HG03139 (cell line): Measurements from ENCODE around the gene RNF217.
"Not testable (repeated sequence)": the region's sequence is repeated elsewhere in the genome, so short reads cannot be mapped to it uniquely, and the experiment has no call there.

Experiments
- ATAC-seq: cut with Tn5 transposase; IDR thresholded peaks from one replicate; pipeline ENCODE4 v1.9.1; 2021; ENCODE audit not compliant: unreplicated experiment

Gene RNF217

GRCh38 chr6:125123051-125123450 lies 160.8 kb downstream of the RNF217 start:
- no peak for ATAC-seq

DNA sequence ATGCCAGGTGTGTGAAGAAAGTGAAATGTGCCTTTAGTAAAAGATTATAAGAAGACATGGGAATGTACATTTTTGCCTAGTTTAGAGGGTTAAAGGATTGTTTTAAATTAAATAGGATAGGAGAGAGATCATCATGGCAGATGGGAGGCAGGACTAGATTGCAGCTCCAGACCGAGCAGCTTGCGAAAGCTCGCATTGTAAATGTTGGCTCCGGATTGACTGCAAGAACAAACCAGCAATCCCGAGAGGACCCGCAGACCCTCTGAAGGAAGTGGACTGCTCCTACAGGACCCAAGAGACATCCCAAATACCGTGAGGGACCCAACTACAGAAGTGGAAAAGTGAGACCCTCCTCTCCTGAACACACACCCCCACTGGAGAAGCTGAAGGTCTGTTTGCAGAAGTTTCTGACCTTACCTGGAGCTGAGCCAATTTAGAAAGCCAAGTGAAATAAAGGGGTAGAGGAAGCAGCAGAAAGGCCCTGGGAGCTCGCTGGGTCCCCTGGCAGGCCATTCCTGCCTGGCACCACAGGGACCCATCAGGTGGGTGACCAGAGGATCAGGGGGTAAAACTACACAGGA lies 161.3 kb downstream of the RNF217 start:
- ATAC-seq, result no peak

DNA sequence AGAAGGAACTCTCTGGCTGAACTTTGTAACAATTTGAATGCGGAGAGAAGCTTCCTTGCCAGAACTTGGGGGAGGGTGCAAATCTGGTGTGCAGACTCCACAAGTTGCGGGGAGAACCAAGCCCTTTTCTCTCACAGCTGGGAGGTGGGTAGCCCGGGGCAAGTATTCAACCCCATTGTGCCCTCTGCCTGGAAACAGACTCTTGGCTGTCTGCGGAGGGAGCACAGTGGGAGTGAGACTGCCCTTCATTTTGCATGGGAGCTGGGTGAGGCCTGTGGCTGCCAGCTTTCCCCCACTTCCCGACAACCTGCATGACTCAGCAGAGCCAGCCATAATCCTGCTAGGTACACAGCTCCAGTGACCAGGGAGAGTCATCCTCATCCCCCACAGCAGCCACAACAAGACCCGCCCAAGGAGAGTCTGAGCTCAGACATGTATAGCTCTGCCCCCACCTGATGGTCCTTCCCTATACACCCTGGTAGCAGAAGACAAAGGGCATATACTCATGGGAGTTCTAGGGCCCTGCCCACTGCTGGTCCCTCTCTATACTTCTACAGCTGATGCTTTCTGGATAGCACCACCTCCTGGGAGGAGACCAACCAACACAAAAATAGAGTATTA lies 161.9 kb downstream of the RNF217 start:
- no peak for ATAC-seq

GRCh38 chr6:125125856-125126255 lies 163.6 kb downstream of the RNF217 start:
- ATAC-seq, result not testable (repeated sequence)

GRCh38 chr6:125129354-125129753 lies 167.1 kb downstream of the RNF217 start:
- ATAC-seq, result no peak

DNA sequence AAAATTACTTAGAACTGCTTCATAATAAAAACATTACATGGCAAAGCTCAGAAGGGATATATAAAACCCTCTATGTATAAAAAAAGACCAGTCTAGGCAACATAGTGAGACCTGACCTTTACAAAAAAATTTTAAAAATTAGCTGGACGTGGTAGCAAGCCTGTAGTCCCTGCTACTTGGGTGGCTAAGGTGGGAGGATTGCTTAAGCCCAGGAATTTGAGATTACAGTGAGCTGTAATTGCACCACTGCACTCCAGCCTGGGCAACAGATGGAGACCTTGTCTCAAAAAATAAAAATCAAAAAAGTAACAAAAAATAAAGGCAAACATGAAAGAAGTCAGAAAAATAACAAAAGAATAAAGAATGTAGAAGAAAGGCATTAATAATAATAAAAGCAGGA lies 169.8 kb downstream of the RNF217 start:
- ATAC-seq, result no peak

DNA sequence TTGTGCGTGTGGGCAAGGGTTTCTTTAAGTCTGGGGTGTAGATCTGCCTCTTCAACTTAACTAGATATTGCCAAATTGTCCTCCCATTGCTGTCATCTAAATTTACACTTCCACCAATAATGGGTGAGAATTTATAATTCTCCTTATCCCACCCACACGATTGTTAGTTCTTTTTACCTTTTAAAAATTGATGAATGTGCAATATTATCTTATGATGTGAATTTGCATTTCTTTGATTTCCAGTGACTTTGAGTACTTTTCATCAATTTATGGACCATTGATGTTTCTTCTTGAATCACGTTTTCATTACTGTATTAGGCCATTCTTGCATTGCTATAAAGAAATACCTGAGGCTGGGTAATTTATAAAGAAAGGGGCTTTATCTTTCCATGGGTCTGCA lies 174.1 kb downstream of the RNF217 start:
- no peak for ATAC-seq

GRCh38 chr6:125138083-125138482 lies 175.8 kb downstream of the RNF217 start:
- no peak for ATAC-seq

DNA sequence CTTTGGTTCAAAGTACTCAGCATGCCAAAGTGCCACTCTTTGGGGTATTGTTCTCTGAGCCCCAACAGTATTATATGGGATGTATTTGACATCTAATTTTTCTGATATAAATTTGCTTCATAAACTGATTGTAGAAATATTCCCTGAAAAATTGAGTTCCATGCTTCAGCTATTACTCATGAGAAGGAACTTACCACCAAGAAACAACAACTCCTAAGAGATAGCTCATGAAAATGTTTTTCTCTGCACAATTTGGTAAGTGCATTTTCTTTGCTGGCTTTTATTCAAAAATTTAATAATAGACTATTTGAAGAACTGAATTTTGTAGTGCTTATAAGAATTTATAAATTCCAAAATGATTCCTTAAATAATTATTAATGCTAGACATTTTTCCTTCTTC lies 178.6 kb downstream of the RNF217 start:
- ATAC-seq, result no peak
